H1 (cell line): ENCODE measurements around the gene MRPL43. TPM values are rescaled to one million over a fixed set of nuclear protein-coding genes. Genes with fewer than 3 reads are reported as not detected.

ENCODE experiments used
- KDM5A ChIP-seq: fragments of 200-600 bp; IDR thresholded peaks from 2 replicates; pipeline ENCODE4 v1.7.1; 2012; ENCODE audit warnings: mild to moderate bottlenecking, low read length, inconsistent platforms, mixed read lengths
- NANOG ChIP-seq: IDR thresholded peaks from 2 replicates; pipeline ENCODE4 v1.6.1; 2011; ENCODE audit warnings: low read length, low read depth, mild to moderate bottlenecking, inconsistent platforms; ENCODE audit not compliant: insufficient read depth, poor library complexity, severe bottlenecking
- SIRT6 ChIP-seq: IDR thresholded peaks from one replicate; pipeline ENCODE4 v1.7.1; 2012; ENCODE audit warnings: low read length, inconsistent platforms
- polyA plus RNA-seq, 7 experiments: library from polyadenylated mRNA; depleted of rRNA in 3 of 7; stranded (reverse) in 5 of 7; unstranded in 2 of 7; fragments of >200 nt in 5 of 7; fragments of 200-250 nt in 2 of 7; gene quantifications; 1 replicate in 5 of 7; 2 replicates in 1 of 7; 4 replicates in 1 of 7; pipeline versions ENCODE4 v1.2.1 to v1.2.3, GENCODE V29; 2011 to 2013; ENCODE audit warnings: missing spikeins in 2 of 7, mixed read lengths in 2 of 7
- total RNA-seq: library from RNA; stranded (reverse); fragmentation: NEBNext Ultra II Directional; extraction: Animal tissue kit (Norgen Biotek cat#: 25700); gene quantifications from 2 replicates; pipeline ENCODE4 v1.2.1, GENCODE V29; 2021
- TF ChIP-seq, protein P1 (sequence below): IDR thresholded peaks from 2 replicates; pipeline ENCODE4 v1.6.1; 2012; ENCODE audit warnings: inconsistent platforms

The MRPL43 gene
- total and polyA plus RNA-seq, 2 of the 8 experiments (the other 6 are each of a cell fraction or from before 2014, with no cell fraction given), result 74.1 to 149 TPM

DNA sequence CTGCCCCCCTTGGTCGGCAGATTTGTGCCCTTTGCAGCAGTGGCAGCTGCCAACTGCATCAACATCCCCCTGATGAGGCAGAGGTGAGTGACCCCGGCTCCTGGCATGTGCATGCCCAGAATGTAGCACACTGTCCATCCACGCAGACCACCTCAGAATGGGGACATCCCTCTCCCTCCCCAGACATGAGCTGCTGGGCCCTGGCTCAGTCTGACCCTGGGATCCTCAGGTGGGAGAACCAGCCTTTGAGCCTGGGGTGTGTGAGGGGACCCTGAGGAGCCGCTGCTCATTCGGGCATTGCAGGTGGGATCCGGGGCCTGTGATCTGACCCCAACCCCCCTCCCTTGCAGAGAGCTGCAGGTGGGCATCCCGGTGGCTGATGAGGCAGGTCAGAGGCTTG is 49.4 kb upstream of the MRPL43 start (continued):
- TF ChIP-seq NANOG (no peak), KDM5A (no peak), SIRT6 (no peak)
- TF ChIP-seq, protein P1, sequence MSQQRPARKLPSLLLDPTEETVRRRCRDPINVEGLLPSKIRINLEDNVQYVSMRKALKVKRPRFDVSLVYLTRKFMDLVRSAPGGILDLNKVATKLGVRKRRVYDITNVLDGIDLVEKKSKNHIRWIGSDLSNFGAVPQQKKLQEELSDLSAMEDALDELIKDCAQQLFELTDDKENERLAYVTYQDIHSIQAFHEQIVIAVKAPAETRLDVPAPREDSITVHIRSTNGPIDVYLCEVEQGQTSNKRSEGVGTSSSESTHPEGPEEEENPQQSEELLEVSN, result no peak
